Gastrocnemius medialis (tissue), 4 donors: Measurements from ENCODE around the gene COX14.

Source experiments
- POLR2A ChIP-seq, 2 donors: fragments of 450-650 bp; IDR thresholded peaks; one replicate each; pipeline ENCODE4 v1.6.1; 2017; ENCODE audit warnings: antibody characterized with exemption in 2 of 2, mild to moderate bottlenecking in 2 of 2, moderate library complexity in 2 of 2
- TF ChIP-seq, protein P1 (sequence below), 5 experiments: fragments of 450-650 bp in 3 of 5; fragments of 200-600 bp in 2 of 5; sonication (generic) in 2 of 5; IDR thresholded peaks in 4 of 5; conservative IDR thresholded peaks in 1 of 5; 1 replicate in 4 of 5; 2 replicates in 1 of 5; pipeline ENCODE4 v1.5.1; 2016 to 2019; ENCODE audit warnings: antibody characterized with exemption in 5 of 5, mild to moderate bottlenecking in 3 of 5, moderate library complexity in 3 of 5

DNA sequence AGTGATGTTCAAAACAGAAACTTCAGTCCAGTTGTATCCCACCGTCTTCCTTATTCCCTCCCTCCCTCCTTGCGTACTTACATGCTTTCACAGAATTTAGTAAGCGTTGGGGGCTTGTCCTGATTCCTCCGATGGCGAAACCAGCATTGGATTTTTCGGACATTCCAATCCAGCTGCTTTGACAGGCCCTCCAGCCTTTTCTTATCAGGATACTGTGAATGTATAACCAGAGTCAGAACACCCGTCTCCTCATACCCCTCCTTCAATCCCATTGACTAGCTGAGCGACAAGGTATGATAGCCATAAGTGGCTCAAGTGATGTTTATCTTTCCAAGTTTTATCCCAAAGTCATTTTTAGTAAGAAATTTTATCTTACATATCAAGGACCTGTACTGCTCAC is 31.0 kb downstream of the COX14 start:
- no peak for TF ChIP-seq POLR2A (IDR thresholded peaks at IDR 0.05)
- TF ChIP-seq, protein P1, sequence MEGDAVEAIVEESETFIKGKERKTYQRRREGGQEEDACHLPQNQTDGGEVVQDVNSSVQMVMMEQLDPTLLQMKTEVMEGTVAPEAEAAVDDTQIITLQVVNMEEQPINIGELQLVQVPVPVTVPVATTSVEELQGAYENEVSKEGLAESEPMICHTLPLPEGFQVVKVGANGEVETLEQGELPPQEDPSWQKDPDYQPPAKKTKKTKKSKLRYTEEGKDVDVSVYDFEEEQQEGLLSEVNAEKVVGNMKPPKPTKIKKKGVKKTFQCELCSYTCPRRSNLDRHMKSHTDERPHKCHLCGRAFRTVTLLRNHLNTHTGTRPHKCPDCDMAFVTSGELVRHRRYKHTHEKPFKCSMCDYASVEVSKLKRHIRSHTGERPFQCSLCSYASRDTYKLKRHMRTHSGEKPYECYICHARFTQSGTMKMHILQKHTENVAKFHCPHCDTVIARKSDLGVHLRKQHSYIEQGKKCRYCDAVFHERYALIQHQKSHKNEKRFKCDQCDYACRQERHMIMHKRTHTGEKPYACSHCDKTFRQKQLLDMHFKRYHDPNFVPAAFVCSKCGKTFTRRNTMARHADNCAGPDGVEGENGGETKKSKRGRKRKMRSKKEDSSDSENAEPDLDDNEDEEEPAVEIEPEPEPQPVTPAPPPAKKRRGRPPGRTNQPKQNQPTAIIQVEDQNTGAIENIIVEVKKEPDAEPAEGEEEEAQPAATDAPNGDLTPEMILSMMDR (IDR thresholded peaks at IDR 0.05 in 4 of 5, conservative IDR thresholded peaks at IDR 0.05 in 1 of 5) = no peak
